Caki2 (cell line): ENCODE results near the gene CPE. TPM values are rescaled to one million over a fixed set of nuclear protein-coding genes. Genes with fewer than 3 reads are reported as not detected.

Experiments used
- DNase-seq: peaks from one replicate; pipeline ENCODE4 v3.0.0-alpha.2; 2015; ENCODE audit warnings: low read depth
- in situ Hi-C: cut with HindIII; loops from 2 replicates; pipeline ENCODE4 v1.10.0; 2016; ENCODE audit warnings: low sequenced_read_pairs, low pct_unique_long_range_greater_than_20kb, mixed read lengths
- total RNA-seq: library from RNA; depleted of rRNA; stranded (reverse); fragments of >200 nt; shearing (Covaris generic); gene quantifications from 2 replicates; pipeline ENCODE4 v1.2.3, GENCODE V29; 2014; ENCODE audit warnings: low replicate concordance

CPE gene
- total RNA-seq, 1 experiment from 2014 or later = 4.7 TPM

DNA sequence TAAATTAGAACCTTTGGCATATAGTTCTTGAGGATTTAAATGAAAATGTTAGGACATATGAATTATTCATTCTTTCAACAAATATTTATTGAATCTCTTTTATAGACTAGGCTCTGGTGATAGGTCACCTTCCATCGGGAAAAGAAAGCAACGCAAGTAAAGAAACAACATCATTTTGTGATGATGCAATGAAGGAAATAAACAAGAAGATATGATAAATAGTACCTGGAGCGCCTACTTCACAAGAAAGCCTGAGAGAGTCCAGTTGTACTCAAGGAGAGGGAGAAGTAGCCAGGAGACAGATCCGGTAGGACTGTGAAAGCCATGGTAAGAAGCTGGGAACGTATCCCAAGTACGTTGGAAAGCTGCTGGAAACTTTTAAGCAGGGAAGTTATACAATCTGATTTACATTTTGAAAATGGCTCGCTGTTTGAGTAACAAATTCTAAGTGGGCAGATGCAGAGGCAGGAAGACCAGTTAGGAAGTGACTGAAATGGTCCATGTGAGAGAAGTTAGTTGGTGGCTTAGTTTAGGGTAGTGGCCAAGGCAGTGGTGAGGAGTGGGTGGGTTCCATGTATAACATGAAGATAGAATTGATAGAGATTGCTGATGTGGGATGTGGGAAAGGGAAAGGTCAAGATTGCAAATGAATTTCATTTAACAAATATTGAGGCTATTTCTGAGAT is 17.7 kb upstream of the CPE start:
- DNase-seq = no peak
- in situ Hi-C loops = no loop called here

DNA sequence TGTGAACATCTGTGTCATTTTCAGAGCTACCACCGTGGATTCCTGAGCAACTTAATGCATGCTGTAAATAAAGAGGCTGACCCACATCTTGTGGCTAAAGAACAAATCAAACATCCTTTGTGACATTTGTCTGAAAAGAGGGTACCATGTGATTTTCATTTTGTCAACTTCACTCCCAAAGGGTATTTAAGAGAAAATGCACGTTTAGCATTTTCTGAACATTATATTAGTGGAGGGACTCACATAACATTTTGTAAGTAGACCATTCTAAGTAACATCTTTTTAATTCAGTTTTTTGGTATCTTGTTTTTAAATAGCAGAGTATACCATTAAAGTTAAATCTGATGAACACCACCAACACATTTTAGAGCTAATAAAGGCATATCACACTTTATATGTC is 17.0 kb upstream of the CPE start:
- in situ Hi-C loops = no loop called here

GRCh38 chr4:165364452-165365080 is 14.2 kb upstream of the CPE start:
- DNase-seq = no peak
- in situ Hi-C loops = no loop called here

More for the DNA sequence above, 17.0 kb upstream of the CPE start:
- DNase-seq = no peak

DNA sequence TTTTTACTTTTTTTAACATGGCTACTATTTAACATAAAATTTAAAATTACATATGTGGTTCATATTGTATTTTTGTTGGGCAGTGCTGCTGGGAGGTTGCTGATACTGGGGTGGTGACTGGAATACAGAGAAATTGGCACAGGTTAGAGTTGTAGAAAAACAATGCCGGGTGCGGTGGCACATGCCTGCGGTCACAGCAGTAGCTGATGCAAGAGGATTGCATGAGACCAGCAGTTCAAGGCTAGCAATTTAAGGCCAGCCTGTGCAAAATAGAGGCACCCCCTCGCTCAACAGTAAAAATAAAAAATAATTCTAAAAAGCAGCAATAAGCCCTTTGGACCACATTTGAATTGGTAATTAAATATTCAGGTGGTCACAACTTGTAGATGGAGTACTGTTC is 11.8 kb upstream of the CPE start:
- in situ Hi-C loops = no loop called here
- no peak for DNase-seq

GRCh38 chr4:165368114-165368513 is 10.7 kb upstream of the CPE start:
- DNase-seq = no peak
- in situ Hi-C loops = no loop called here

- in situ Hi-C loops = no loop called here
- no peak for DNase-seq
Observed at GRCh38 chr4:165368567-165368966, 10.2 kb upstream of the CPE start.

GRCh38 chr4:165369522-165369921 is 9.3 kb upstream of the CPE start:
- in situ Hi-C loops = no loop called here

GRCh38 chr4:165370530-165370929 is 8.3 kb upstream of the CPE start:
- no peak for DNase-seq
- in situ Hi-C loops = no loop called here

More at GRCh38 chr4:165369522-165369921, 9.3 kb upstream of the CPE start:
- no peak for DNase-seq

DNA sequence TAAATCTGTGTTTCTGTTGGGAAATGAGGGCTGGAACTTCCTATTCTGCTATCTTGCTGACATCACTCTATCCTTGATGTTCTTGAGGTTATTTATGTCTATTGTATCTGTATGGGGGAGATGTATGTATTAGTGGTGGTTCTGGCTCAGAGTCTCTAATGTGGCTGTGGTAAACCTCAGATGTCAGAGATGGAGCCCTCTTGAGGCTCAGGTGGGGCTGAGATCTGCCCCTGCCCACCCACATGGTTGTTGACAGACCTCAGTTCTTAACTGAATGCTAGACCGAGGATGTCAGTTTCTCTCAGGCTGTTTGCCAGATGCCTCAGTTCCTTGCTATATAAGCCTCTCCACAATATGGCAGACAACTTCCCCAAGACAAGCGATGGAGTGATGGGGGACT is 3.3 kb upstream of the CPE start:
- in situ Hi-C loops = no loop called here
- no peak for DNase-seq

- in situ Hi-C loops = no loop called here
- DNase-seq = no peak
Observed at GRCh38 chr4:165378398-165378744, 437 bp upstream of the CPE start.

DNA sequence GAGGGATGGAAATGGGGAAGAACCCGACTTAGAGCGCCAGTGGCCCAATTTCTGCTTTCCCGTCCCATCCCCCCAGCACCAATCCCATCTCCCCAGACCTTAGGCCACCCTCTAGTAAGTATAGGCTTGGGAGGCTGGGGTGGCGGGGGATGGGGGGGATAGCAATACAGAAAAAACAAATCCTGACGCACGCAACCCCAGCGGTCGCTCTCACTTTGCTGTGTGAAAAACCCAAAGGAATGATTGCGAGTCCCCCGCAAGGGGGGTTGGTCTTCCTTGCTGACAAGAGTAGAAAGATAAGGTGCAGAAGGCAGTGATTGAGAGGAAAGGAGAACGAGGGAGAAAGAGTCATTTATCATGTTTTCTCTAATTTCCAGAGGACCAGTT is 863 bp downstream of the CPE start:
- in situ Hi-C loops = no loop called here
- no peak for DNase-seq

GRCh38 chr4:165380805-165381204 is 2.0 kb downstream of the CPE start:
- in situ Hi-C loops = no loop called here
- DNase-seq = no peak

GRCh38 chr4:165381821-165382373 is 3.1 kb downstream of the CPE start:
- no peak for DNase-seq
- in situ Hi-C loops = no loop called here

- DNase-seq = no peak
- in situ Hi-C loops = no loop called here
Observed at GRCh38 chr4:165382640-165383039, 3.8 kb downstream of the CPE start.

GRCh38 chr4:165383591-165384073 is 4.8 kb downstream of the CPE start:
- no peak for DNase-seq
- in situ Hi-C loops = no loop called here

- DNase-seq = no peak
- in situ Hi-C loops = no loop called here
Observed at GRCh38 chr4:165384186-165384585, 5.4 kb downstream of the CPE start.

- no peak for DNase-seq
- in situ Hi-C loops = no loop called here
Observed at GRCh38 chr4:165384598-165384997, 5.8 kb downstream of the CPE start.

DNA sequence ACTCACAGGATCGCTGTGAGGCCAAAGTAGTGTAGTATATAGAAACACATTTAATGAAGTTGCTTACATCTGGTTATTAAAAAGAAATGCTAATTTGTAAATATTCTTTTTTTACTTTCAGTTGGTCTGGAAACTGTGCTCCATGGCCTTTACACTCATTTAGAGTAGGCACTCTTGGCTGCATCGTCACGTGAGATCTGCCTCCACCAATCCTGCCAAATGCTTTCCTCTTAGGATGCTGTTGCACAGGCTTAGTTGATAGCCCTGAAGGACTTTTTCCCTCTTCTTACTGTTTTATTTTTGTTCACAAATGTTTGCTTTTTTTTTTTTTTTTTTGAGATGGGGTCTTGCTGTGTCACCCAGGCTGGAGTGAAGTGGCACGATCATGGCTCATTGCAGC is 6.3 kb downstream of the CPE start:
- in situ Hi-C loops = no loop called here
- no peak for DNase-seq

DNA sequence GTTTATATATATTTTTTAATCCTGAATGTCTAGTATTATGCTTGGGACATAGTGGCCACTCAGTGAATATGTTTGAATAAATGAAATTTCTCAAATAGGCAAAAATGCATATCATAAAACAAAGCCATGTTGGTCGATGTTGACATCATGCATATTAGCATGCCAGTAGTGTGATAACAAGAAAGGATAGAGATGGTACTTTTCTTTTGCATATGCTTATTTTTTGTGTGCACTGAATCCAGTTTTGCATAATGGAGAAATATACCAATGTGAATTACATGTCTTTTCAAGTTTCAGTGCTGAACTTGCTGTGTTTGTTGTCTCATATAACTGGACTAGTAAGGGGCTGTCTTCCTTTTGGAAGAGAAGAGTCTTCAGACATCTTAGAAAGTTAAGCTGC is 7.5 kb downstream of the CPE start:
- in situ Hi-C loops = no loop called here
- DNase-seq = no peak

- no peak for DNase-seq
- in situ Hi-C loops = no loop called here
Observed at GRCh38 chr4:165388756-165389155, 9.9 kb downstream of the CPE start.
